ENCODE results near the gene KRT12. TPM values are rescaled to one million over a fixed set of nuclear protein-coding genes. Genes with fewer than 3 reads are reported as not detected.

The KRT12 gene
- total RNA-seq = not detected in 2 replicates

DNA sequence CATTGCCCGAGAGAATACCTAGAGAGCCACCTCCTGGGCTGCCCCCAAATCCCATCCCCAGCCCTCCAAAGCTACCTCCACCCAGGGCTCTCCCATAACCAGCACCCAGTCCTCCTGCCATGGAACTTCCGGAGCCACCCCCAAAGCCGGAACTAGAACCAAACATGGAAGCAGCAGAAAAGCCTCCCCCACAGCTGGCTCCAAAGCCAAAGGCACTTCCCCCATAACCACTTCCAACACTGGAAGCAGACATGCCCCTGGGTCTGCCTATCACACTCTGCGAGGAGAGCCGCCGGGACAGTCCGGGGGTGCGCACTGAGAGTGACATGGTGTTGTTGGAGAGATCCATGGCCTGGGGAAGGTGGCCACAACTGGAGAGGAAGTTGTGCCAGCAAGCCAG lies at the start of gene KRT12:
Gene KRT12, minus strand, starts transcription at position 386 of the 400 bp plus-strand sequence. Its CDS starts 37 bp downstream, at position 349.

DNA sequence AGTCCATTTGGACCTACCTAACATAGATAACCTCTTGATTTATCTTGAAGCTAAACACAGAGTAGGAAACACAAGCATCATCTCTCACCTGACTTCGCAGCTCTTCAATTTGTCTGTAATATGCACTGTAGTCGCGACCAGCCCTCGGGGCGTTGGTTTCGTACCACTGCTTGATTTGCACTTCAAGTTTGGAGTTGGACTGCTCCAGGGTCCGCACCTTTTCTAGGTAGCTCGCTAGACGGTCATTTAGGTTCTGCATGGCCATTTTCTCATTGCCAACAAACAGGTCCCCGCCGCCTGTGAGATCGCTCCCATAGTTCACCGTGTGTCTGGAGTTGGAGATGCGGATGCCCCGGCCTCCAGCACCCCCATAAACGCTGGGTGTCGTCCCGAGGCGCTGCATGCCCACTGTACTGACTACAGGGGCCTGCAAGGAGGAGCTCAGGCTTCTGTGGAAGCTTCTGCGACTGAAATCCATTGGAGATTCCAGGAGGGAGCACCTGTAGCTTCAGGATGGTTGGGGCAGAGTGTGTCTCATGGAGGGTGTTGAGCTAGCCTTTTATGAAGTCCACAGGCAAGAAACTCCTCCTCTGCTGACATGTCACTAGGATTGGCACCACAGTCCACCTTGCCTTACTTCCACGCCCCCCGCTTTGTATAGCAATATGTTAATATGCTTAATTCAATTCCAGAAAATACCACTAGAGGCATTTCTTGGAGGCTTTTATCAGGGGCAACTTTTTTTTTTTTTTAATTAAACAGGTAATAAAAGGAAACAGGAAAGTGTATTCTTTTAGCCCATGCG lies 17.9 kb upstream of the KRT12 start, which contains the start of gene KRT20:
Gene KRT20, minus strand, starts transcription at position 535 of the 805 bp plus-strand sequence. Its CDS starts 57 bp downstream, at position 478.

DNA sequence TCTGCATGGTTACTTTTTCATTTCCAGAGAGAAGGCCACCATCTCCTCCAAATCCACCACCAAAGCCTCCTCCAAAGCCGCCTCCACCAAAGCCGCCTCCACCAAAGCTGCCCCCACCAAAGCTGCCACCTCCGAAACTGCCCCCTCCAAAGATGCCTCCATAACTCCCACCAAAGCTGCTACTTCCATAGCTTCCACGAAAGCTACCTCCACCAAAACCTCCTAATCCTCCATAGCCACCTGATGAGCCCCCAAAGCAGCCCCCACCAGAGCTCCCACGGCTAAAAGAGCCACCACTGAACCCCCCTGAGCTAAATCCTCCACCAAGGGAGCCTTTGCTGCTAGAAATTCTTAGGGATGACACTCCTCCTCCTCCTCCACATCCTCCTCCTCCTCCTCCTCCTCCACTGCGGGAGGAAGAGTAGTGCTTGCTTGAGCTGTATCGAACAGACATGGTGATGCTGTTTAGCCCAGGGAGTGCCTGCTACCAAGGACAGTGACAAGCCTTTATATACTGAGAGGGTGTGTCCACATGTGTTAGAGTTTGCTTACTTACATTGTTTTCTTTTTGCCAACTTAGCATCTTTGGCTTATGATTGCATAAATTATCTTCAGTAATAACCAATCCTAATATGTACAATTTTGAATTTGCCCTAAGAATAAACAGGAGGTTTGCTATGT lies 44.8 kb downstream of the KRT12 start, which contains the start of gene KRT10:
Gene KRT10, minus strand, starts transcription at position 483 of the 681 bp plus-strand sequence. Its CDS starts 29 bp downstream, at position 454.

Other genes starting within 250 kb of the KRT12 start
- 64.8 and 120 TPM in 2 replicates for gene SMARCE1, start 219.4 kb downstream of the KRT12 start, total RNA-seq
- under 0.01 TPM in 1 of 2 replicates, not detected in the other for gene KRT222, start 202.0 kb downstream of the KRT12 start, total RNA-seq
- gene KRT24, start 163.5 kb downstream of the KRT12 start, total RNA-seq = not detected in 2 replicates
- gene KRT25, start 111.9 kb downstream of the KRT12 start, total RNA-seq = not detected in 2 replicates
- gene KRT26, start 95.0 kb downstream of the KRT12 start, total RNA-seq = not detected in 2 replicates
- not detected in 2 replicates for gene KRT27, start 84.7 kb downstream of the KRT12 start, total RNA-seq
- not detected in 2 replicates for gene KRT28, start 67.3 kb downstream of the KRT12 start, total RNA-seq
- gene KRT10, start 44.6 kb downstream of the KRT12 start, total RNA-seq = 24.4 and 33.1 TPM in 2 replicates
- gene KRT20, start 18.0 kb upstream of the KRT12 start, total RNA-seq = not detected in 2 replicates
- under 0.01 TPM in 1 of 2 replicates, not detected in the other for gene KRT23, start 70.4 kb upstream of the KRT12 start, total RNA-seq
- gene KRT39, start 99.7 kb upstream of the KRT12 start, total RNA-seq = 0.52 TPM in 1 of 2 replicates, not detected in the other
- gene KRT40, start 117.1 kb upstream of the KRT12 start, total RNA-seq = not detected in 2 replicates
- not detected in 2 replicates for gene KRTAP3-3, start 126.9 kb upstream of the KRT12 start, total RNA-seq
- not detected in 2 replicates for gene KRTAP3-2, start 132.7 kb upstream of the KRT12 start, total RNA-seq
- not detected in 2 replicates for gene KRTAP3-1, start 141.9 kb upstream of the KRT12 start, total RNA-seq
- 10.1 TPM in 1 of 2 replicates, not detected in the other for gene KRTAP1-5, start 160.0 kb upstream of the KRT12 start, total RNA-seq
- gene KRTAP1-4, start 163.0 kb upstream of the KRT12 start, total RNA-seq = not detected in 2 replicates
- gene KRTAP1-3, start 167.7 kb upstream of the KRT12 start, total RNA-seq = not detected in 2 replicates
- gene KRTAP1-1, start 174.2 kb upstream of the KRT12 start, total RNA-seq = not detected in 2 replicates
- not detected in 2 replicates for gene KRTAP2-1, start 180.1 kb upstream of the KRT12 start, total RNA-seq
- not detected in 2 replicates for gene KRTAP2-2, start 188.0 kb upstream of the KRT12 start, total RNA-seq
- gene KRTAP2-3, start 192.9 kb upstream of the KRT12 start, total RNA-seq = 1.9 TPM in 1 of 2 replicates, not detected in the other
- gene KRTAP2-4, start 198.7 kb upstream of the KRT12 start, total RNA-seq = not detected in 2 replicates
- not detected in 2 replicates for gene KRTAP4-7, start 216.9 kb upstream of the KRT12 start, total RNA-seq
- gene KRTAP4-8, start 230.9 kb upstream of the KRT12 start, total RNA-seq = not detected in 2 replicates
- gene KRTAP4-16, start 235.0 kb upstream of the KRT12 start, total RNA-seq = not detected in 2 replicates
- gene KRTAP4-9, start 238.2 kb upstream of the KRT12 start, total RNA-seq = not detected in 2 replicates